Fibroblast of lung (primary cell): ENCODE measurements around the gene MYO10.

Source experiments
- CTCF ChIP-seq, 2 donors: IDR thresholded peaks in 1 of 2; conservative IDR thresholded peaks in 1 of 2; 1 replicate in 1 of 2; 2 replicates in 1 of 2; pipeline ENCODE4 v1.5.1; 2011 to 2012; ENCODE audit warnings: low read length in 2 of 2, control low read depth in 1 of 2, inconsistent platforms in 1 of 2, low read depth in 1 of 2, mild to moderate bottlenecking in 1 of 2
- EZH2 ChIP-seq: IDR thresholded peaks from 2 replicates; pipeline ENCODE4 v1.5.1; 2012; ENCODE audit warnings: low read length, control low read depth, mild to moderate bottlenecking; ENCODE audit errors: missing control alignments

- TF ChIP-seq CTCF (conservative IDR thresholded peaks at IDR 0.05 in 1 of 2, IDR thresholded peaks at IDR 0.05 in 1 of 2; ENCODE audit: low read depth in 1 of 2, low read length in 2 of 2) (no peak), EZH2 (no peak)
Observed at GRCh38 chr5:16691731-16692130, 244.4 kb downstream of the MYO10 start.
